GM12878 (cell line): ENCODE measurements around the gene CAMK2B. TPM values are rescaled to one million over a fixed set of nuclear protein-coding genes. Genes with fewer than 3 reads are reported as not detected.

Source experiments
- IKZF1 ChIP-seq: fragments of 450-650 bp; conservative IDR thresholded peaks from 2 replicates; pipeline ENCODE4 v1.6.1; 2017; ENCODE audit warnings: antibody characterized with exemption, mild to moderate bottlenecking
- MYB ChIP-seq: fragments of 150-350 bp; IDR thresholded peaks from 2 replicates; pipeline ENCODE4 v1.6.1; 2014; ENCODE audit warnings: mild to moderate bottlenecking, low read depth, low read length, borderline replicate concordance
- PRDM15 ChIP-seq: fragments of 450-650 bp; formaldehyde crosslinking; IDR thresholded peaks from 2 replicates; pipeline ENCODE4 v1.4.0; 2020; ENCODE audit warnings: mild to moderate bottlenecking, moderate library complexity
- polyA plus RNA-seq, 11 experiments: library from polyadenylated mRNA; depleted of rRNA in 4 of 11; unstranded in 6 of 11; stranded (reverse) in 5 of 11; fragments of >200 nt; fragmentation: Nextera tagmentation in 4 of 11; fragmentation: Illumina TruSeq in 1 of 11; extraction: Ambion mirVana in 4 of 11; extraction: Trizol in 1 of 11; gene quantifications; 1 replicate in 1 of 11; 2 replicates in 10 of 11; pipeline versions ENCODE4 v1.2.1 to v1.2.3, GENCODE V29; 2011 to 2016; ENCODE audit warnings: inconsistent platforms in 2 of 11, missing spikeins in 2 of 11, low read depth in 1 of 11
- total RNA-seq, 4 experiments: library from RNA; depleted of rRNA in 3 of 4; stranded (reverse); fragments of >200 nt in 3 of 4; fragmentation: Illumina TruSeq in 1 of 4; extraction: Trizol in 1 of 4; gene quantifications; 2 replicates each; pipeline versions ENCODE4 v1.2.1 to v1.2.3, GENCODE V29; 2013 to 2021
- TF ChIP-seq, protein P1 (sequence below): fragments of 450-650 bp; conservative IDR thresholded peaks from 2 replicates; pipeline ENCODE4 v1.6.1; 2017; ENCODE audit warnings: mild to moderate bottlenecking, moderate library complexity
- TF ChIP-seq, protein P2 (sequence below): fragments of 450-650 bp; IDR thresholded peaks from 2 replicates; pipeline ENCODE4 v1.6.1; 2017; ENCODE audit warnings: low read depth, mild to moderate bottlenecking, moderate library complexity

The CAMK2B gene
- total and polyA plus RNA-seq, 10 of the 15 experiments (the other 5 are each of a cell fraction or from before 2014, with no cell fraction given), result 0.06 to 0.23 (median 0.11) TPM; not detected in 5

DNA sequence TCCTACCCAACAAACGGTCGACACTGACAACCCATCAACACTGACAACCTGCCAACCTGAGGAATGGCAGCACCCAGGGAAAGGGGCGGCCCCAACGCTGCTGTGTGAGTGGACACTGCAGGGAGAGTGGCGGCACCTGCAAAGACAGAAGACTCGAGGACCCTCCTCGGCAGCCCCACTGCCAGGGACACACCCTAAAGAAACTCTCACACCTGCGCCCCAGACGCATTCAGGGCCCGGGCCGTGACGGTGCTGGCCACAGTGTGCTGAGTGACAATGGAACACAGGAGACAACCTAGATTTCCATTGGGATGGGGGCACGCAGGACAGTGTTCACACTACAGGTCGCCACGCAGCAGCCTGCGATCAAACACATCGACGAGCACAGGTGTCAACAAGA is 3.6 kb downstream of the CAMK2B start (continued):
- TF ChIP-seq PRDM15 (CRISPR knock-in tag) (no peak), MYB (no peak), IKZF1 (no peak)
- TF ChIP-seq, protein P1, sequence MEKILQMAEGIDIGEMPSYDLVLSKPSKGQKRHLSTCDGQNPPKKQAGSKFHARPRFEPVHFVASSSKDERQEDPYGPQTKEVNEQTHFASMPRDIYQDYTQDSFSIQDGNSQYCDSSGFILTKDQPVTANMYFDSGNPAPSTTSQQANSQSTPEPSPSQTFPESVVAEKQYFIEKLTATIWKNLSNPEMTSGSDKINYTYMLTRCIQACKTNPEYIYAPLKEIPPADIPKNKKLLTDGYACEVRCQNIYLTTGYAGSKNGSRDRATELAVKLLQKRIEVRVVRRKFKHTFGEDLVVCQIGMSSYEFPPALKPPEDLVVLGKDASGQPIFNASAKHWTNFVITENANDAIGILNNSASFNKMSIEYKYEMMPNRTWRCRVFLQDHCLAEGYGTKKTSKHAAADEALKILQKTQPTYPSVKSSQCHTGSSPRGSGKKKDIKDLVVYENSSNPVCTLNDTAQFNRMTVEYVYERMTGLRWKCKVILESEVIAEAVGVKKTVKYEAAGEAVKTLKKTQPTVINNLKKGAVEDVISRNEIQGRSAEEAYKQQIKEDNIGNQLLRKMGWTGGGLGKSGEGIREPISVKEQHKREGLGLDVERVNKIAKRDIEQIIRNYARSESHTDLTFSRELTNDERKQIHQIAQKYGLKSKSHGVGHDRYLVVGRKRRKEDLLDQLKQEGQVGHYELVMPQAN, result no peak
- TF ChIP-seq, protein P2, sequence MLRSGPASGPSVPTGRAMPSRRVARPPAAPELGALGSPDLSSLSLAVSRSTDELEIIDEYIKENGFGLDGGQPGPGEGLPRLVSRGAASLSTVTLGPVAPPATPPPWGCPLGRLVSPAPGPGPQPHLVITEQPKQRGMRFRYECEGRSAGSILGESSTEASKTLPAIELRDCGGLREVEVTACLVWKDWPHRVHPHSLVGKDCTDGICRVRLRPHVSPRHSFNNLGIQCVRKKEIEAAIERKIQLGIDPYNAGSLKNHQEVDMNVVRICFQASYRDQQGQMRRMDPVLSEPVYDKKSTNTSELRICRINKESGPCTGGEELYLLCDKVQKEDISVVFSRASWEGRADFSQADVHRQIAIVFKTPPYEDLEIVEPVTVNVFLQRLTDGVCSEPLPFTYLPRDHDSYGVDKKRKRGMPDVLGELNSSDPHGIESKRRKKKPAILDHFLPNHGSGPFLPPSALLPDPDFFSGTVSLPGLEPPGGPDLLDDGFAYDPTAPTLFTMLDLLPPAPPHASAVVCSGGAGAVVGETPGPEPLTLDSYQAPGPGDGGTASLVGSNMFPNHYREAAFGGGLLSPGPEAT, result no peak
- TF ChIP-seq, all 136 proteins: peak for 0
